OCI-LY1 (cell line): ENCODE measurements around the gene EDEM2.
A peak's percentile ranks its signal among the peaks of the same experiment; 100 is the strongest.

Experiments
- H2AFZ ChIP-seq: fragments of 200-600 bp; sonication (generic), shearing (Covaris generic); 2 replicates; pipeline ENCODE4 v1.6.0; 2014; ENCODE audit warnings: antibody characterized with exemption, mild to moderate bottlenecking, low read length
- H3F3A ChIP-seq: fragments of 200-600 bp; sonication (generic), shearing (Covaris generic); 2 replicates; pipeline ENCODE4 v1.6.0; 2014; ENCODE audit warnings: mild to moderate bottlenecking, antibody characterized with exemption, low read length, moderate library complexity; ENCODE audit not compliant: insufficient read depth
- H3K27ac ChIP-seq: fragments of 200-600 bp; sonication (generic); 2 replicates; pipeline ENCODE4 v1.5.1; 2014; ENCODE audit warnings: low read length, mixed run types, mild to moderate bottlenecking, low read depth; ENCODE audit not compliant: poor library complexity, severe bottlenecking
- H3K27me3 ChIP-seq: fragments of 200-600 bp; sonication (generic); 2 replicates; pipeline ENCODE4 v1.6.0; 2014; ENCODE audit warnings: antibody characterized with exemption, mild to moderate bottlenecking, low read length, moderate library complexity; ENCODE audit not compliant: insufficient read depth
- H3K36me3 ChIP-seq: fragments of 200-600 bp; sonication (generic); 2 replicates; pipeline ENCODE4 v1.6.1; 2014; ENCODE audit warnings: mild to moderate bottlenecking, antibody characterized with exemption, low read length, moderate library complexity, mixed read lengths; ENCODE audit not compliant: insufficient read depth
- H3K4me1 ChIP-seq: fragments of 200-600 bp; sonication (generic); 2 replicates; pipeline ENCODE4 v1.5.1; 2014; ENCODE audit warnings: mild to moderate bottlenecking, low read length, moderate library complexity; ENCODE audit not compliant: insufficient read depth, severe bottlenecking
- H3K4me2 ChIP-seq: fragments of 200-600 bp; sonication (generic), shearing (Covaris generic); 2 replicates; pipeline ENCODE4 v1.6.1; 2014; ENCODE audit warnings: low read length
- H3K4me3 ChIP-seq: fragments of 200-600 bp; sonication (generic); 2 replicates; pipeline ENCODE4 v1.5.1; 2014; ENCODE audit warnings: low read length, low read depth, mild to moderate bottlenecking, mixed read lengths; ENCODE audit not compliant: poor library complexity, severe bottlenecking
- H3K79me2 ChIP-seq: fragments of 200-600 bp; shearing (Covaris generic); 2 replicates; pipeline ENCODE4 v1.6.1; 2016; ENCODE audit warnings: mixed run types, low read length, mixed read lengths; ENCODE audit not compliant: insufficient read depth
- H3K9ac ChIP-seq: fragments of 200-600 bp; sonication (generic), shearing (Covaris generic); 2 replicates; pipeline ENCODE4 v1.6.1; 2014; ENCODE audit warnings: mild to moderate bottlenecking, low read length, mixed read lengths
- H3K9me2 ChIP-seq: fragments of 200-600 bp; sonication (generic), shearing (Covaris generic); 2 replicates; pipeline ENCODE4 v1.6.1; 2014; ENCODE audit warnings: low read depth, mild to moderate bottlenecking, low read length, mixed read lengths
- H3K9me3 ChIP-seq: fragments of 200-600 bp; shearing (Covaris generic); 2 replicates; pipeline ENCODE4 v1.6.1; 2014; ENCODE audit warnings: low read length, mixed read lengths
- H4K20me1 ChIP-seq: fragments of 200-600 bp; sonication (generic), shearing (Covaris generic); 2 replicates; pipeline ENCODE4 v1.6.0; 2016; ENCODE audit warnings: mild to moderate bottlenecking, low read length; ENCODE audit not compliant: insufficient read depth
- EZH2 ChIP-seq: fragments of 200-600 bp; sonication (generic), shearing (Covaris generic); IDR thresholded peaks from 2 replicates; pipeline ENCODE4 v1.8.0; 2017; ENCODE audit warnings: borderline replicate concordance, mixed run types, mild to moderate bottlenecking, antibody characterized with exemption, low read length, moderate library complexity, mixed read lengths
- TF ChIP-seq, protein P1 (sequence below): fragments of 200-600 bp; sonication (generic), shearing (Covaris generic); IDR thresholded peaks from 2 replicates; pipeline ENCODE4 v1.5.1; 2017; ENCODE audit warnings: mild to moderate bottlenecking, antibody characterized with exemption, low read length, moderate library complexity, mixed read lengths

The EDEM2 gene

DNA sequence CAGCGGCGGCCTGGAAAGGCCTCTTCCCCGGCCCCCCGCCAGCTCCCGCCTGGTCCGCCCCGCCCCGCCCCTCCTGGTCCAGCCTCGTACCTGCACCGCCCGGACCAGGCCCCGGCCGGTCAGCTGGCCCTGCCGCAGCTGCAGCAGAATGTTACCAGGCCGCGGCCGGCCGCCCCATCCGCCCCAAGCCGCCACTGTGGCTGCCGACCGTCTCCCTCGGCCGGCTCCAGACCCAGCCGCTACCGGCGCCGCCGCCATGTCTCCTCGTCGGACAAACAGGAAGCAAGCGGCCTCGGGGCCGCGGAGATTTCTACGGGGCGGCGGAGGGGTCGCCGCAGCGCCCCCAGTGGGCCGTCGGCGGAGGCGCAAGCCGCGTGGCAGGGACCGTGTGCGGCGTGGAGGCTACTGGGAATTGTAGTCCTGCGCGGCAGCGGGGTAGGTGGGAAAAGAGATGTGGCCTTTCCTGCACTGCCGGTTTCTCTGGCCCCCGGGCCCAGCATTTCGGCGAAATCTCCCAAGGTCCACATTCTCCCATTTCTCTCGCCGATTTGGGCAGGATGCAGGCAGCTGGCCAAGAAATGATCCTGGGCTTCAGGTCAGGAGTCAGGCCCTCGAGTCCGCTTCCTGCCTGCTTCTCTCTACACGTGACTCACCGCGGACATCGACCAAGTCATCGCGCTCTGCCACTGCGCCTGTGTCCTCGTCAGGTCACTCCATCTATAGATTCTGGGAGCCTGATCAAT, 54.4 kb downstream of the EDEM2 start, which contains the start of gene TRPC4AP:
TSS of gene TRPC4AP (minus strand) at position 284 of the 743 bp plus-strand sequence. CDS start at position 258, 26 bp downstream.
- peak within 1 kb of the TSS; percentile 91 for H3K4me2 ChIP-seq
- peaks cover 23% of the 10 kb centered on the region for H3K4me1 ChIP-seq
- H2AFZ ChIP-seq = peak within 1 kb of the TSS; percentile 68
- peaks cover 3% of the 10 kb centered on the region; the same call in 1 of the 2 replicates for H3K36me3 ChIP-seq
- H3K27ac ChIP-seq = no peak within 1 kb of the TSS
- H3K9ac ChIP-seq = peak within 1 kb of the TSS; percentile 83
- H4K20me1 ChIP-seq = no peaks in the 10 kb centered on the region
- no peak for TF ChIP-seq EZH2
- TF ChIP-seq, protein P1, sequence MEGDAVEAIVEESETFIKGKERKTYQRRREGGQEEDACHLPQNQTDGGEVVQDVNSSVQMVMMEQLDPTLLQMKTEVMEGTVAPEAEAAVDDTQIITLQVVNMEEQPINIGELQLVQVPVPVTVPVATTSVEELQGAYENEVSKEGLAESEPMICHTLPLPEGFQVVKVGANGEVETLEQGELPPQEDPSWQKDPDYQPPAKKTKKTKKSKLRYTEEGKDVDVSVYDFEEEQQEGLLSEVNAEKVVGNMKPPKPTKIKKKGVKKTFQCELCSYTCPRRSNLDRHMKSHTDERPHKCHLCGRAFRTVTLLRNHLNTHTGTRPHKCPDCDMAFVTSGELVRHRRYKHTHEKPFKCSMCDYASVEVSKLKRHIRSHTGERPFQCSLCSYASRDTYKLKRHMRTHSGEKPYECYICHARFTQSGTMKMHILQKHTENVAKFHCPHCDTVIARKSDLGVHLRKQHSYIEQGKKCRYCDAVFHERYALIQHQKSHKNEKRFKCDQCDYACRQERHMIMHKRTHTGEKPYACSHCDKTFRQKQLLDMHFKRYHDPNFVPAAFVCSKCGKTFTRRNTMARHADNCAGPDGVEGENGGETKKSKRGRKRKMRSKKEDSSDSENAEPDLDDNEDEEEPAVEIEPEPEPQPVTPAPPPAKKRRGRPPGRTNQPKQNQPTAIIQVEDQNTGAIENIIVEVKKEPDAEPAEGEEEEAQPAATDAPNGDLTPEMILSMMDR = peak; percentile 94
- H3K4me3 ChIP-seq = peak within 1 kb of the TSS; percentile 88
- H3F3A ChIP-seq = peaks cover 4% of the 10 kb centered on the region; the same call in 1 of the 2 replicates
- H3K9me2 ChIP-seq = no peaks in the 10 kb centered on the region
- no peaks in the 10 kb centered on the region for H3K27me3 ChIP-seq
- no peaks in the 10 kb centered on the region for H3K9me3 ChIP-seq
- H3K79me2 ChIP-seq = peaks cover 31% of the 10 kb centered on the region

DNA sequence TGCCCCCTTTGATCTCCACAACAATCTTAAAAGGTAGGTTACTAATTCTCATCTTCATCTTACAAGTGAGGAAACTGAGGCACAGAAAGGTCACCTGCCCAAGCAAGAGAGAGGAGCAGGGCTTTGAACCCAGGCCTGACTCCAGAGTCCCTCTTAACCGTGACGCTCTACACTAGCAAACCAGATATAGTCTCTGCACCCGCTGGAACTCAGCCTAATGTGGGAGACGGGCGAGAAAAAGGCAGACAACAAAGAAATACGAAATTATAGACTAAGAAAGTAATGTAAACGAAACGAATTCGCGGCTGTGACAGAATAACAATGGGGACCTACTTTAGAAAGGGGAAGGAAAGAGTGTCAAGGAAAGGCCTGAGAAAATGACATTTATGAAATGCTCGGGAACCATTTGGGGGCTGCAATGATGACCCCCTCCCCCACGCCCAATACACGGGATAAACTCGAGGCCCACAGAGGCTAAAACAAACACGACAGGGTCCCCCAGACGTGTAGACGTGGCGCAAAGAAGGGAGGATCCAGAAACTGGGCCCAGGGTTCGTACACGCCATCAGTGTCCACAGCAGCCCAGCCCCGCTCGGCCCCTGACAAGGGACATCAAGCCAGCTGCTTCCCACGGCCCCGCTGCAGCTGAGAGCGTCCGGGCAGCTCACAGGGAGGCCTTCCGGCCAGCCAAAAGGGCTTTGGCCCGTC, 55.2 kb downstream of the EDEM2 start:
- Histone ChIP-seq H3K9ac (peak overlapping the region; percentile 83), H3K9me3 (no peaks in the 10 kb centered on the region), H3K79me2 (peaks cover 34% of the 10 kb centered on the region), H3K9me2 (no peaks in the 10 kb centered on the region), H2AFZ (no peak overlapping the region), H3K27me3 (no peaks in the 10 kb centered on the region), H3K4me2 (peak overlapping the region; percentile 91), H4K20me1 (no peaks in the 10 kb centered on the region), H3K36me3 (peaks cover 5% of the 10 kb centered on the region; the same call in 1 of the 2 replicates), H3K4me1 (peaks cover 23% of the 10 kb centered on the region), H3F3A (peaks cover 4% of the 10 kb centered on the region; the same call in 1 of the 2 replicates), H3K4me3 (peak overlapping the region; percentile 88), H3K27ac (no peak overlapping the region)
- TF ChIP-seq, protein P1 = no peak
- TF ChIP-seq EZH2 = no peak

DNA sequence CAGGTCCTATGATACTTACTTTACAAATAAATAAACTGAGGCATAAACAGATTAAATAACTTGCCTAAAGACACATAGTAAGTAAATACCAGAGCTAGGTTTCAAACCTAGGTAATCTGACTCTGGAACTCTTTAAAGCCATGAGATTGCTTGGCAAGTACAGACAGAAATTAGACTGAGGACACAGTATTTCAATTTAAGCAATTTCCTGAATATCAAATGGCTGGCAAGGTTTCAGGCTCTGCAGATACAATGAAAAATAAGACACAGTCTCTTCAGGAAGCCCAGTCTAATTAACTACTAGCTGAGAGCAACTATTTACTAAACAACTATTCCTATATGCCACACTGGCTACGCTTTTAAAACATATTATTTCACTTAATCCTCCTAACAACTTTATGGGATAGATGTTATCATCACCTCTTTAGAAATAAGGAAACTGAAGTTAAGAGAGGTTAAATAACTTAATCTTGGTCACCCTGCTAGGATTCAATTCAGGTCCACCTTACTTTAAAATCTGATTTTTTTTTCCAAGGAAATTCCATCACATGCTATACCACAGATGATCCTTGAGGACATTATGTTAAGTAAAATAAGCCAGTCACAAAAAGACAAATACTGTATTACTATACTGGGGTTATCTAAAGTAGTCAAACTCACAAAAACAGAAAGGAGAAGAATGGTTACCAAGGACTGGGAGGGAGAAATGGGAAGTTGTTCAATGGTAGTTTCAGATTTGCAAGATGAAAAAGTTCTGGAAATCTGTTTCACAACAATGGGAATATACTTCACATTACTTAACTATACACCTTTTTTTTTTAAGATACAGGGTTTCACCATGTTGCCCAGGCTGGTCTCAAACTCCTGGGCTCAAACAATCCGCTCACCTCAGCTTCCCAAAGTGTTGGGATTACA, 58.6 kb downstream of the EDEM2 start:
- H3K4me3 ChIP-seq = no peak overlapping the region
- no peaks in the 10 kb centered on the region for H3F3A ChIP-seq
- H3K9ac ChIP-seq = no peak overlapping the region
- H3K27ac ChIP-seq = no peak overlapping the region
- H3K9me2 ChIP-seq = no peaks in the 10 kb centered on the region
- H3K27me3 ChIP-seq = no peaks in the 10 kb centered on the region
- no peaks in the 10 kb centered on the region for H3K9me3 ChIP-seq
- peaks cover 5% of the 10 kb centered on the region; the same call in 1 of the 2 replicates for H3K36me3 ChIP-seq
- TF ChIP-seq, protein P1 = no peak
- TF ChIP-seq EZH2 = no peak
- no peak overlapping the region for H3K4me2 ChIP-seq
- H4K20me1 ChIP-seq = no peaks in the 10 kb centered on the region
- no peak overlapping the region for H2AFZ ChIP-seq
- peaks cover 55% of the 10 kb centered on the region for H3K79me2 ChIP-seq
- H3K4me1 ChIP-seq = peaks cover 23% of the 10 kb centered on the region
